Cardiac muscle cell (in vitro differentiated cells and primary cell): ENCODE data around the gene XRN2. TPM values are rescaled to one million over a fixed set of nuclear protein-coding genes. Genes with fewer than 3 reads are reported as not detected.

Experiments
- DNase-seq, 2 donors: peaks; one replicate each; pipeline versions ENCODE4 v3.0.0 to v3.0.0-alpha.2; 2010 to 2017; ENCODE audit warnings: low read depth in 1 of 2, low spot score in 1 of 2
- H3K27ac ChIP-seq: fragments of 200-600 bp; sonication (generic); 2 replicates; pipeline ENCODE4 v1.5.1; 2016
- H3K27me3 ChIP-seq: fragments of 200-600 bp; sonication (generic); 2 replicates; pipeline ENCODE4 v1.6.0; 2016; ENCODE audit warnings: control low read depth
- H3K36me3 ChIP-seq: fragments of 200-600 bp; sonication (generic); 2 replicates; pipeline ENCODE4 v1.5.1; 2016; ENCODE audit warnings: control low read depth
- H3K4me1 ChIP-seq: fragments of 200-600 bp; sonication (generic); 2 replicates; pipeline ENCODE4 v1.8.1; 2017; ENCODE audit warnings: low read depth, mild to moderate bottlenecking, mixed run types
- H3K4me3 ChIP-seq: fragments of 200-600 bp; sonication (generic); 2 replicates; pipeline ENCODE4 v1.5.1; 2016; ENCODE audit warnings: mild to moderate bottlenecking
- H3K9me3 ChIP-seq: fragments of 200-600 bp; sonication (generic); 2 replicates; pipeline ENCODE4 v1.5.1; 2017; ENCODE audit warnings: low read depth, mild to moderate bottlenecking, control low read depth
- CTCF ChIP-seq: IDR thresholded peaks from 2 replicates; pipeline ENCODE4 v1.5.1; 2012; ENCODE audit warnings: low read depth, mild to moderate bottlenecking, low read length
- polyA plus RNA-seq: library from polyadenylated mRNA; unstranded; fragments of >200 nt; fragmentation: Nextera tagmentation; extraction: Ambion mirVana; gene quantifications from 2 replicates; pipeline ENCODE4 v1.2.1, GENCODE V29; 2016
- total RNA-seq: library from RNA; depleted of rRNA; stranded (reverse); fragments of >200 nt; gene quantifications from 2 replicates; pipeline ENCODE4 v1.2.3, GENCODE V29; 2016

XRN2 gene
- total and polyA plus RNA-seq, 2 experiments from 2014 or later = 54.5 to 59.8 TPM

- no peaks in the 10 kb centered on the region for H3K27me3 ChIP-seq
- H3K4me1 ChIP-seq = peaks cover 3% of the 10 kb centered on the region
- peaks cover 36% of the 10 kb centered on the region for H3K36me3 ChIP-seq
- peak in 1 of 2 donors; percentile 60 for DNase-seq
- no peak overlapping the region for H3K27ac ChIP-seq
- no peaks in the 10 kb centered on the region for H3K9me3 ChIP-seq
- no peak overlapping the region for H3K4me3 ChIP-seq
- no peak for TF ChIP-seq CTCF
Measured at GRCh38 chr20:21339499-21339898, 36.4 kb downstream of the XRN2 start.

GRCh38 chr20:21340991-21341697 lies 38.0 kb downstream of the XRN2 start:
- H3K4me1 ChIP-seq = peaks cover 3% of the 10 kb centered on the region
- H3K27ac ChIP-seq = no peak overlapping the region
- H3K36me3 ChIP-seq = peaks cover 37% of the 10 kb centered on the region
- no peaks in the 10 kb centered on the region for H3K27me3 ChIP-seq
- TF ChIP-seq CTCF = no peak
- no peak for DNase-seq
- H3K9me3 ChIP-seq = no peaks in the 10 kb centered on the region
- no peak overlapping the region for H3K4me3 ChIP-seq

- H3K36me3 ChIP-seq = peaks cover 41% of the 10 kb centered on the region
- peaks cover 3% of the 10 kb centered on the region for H3K4me1 ChIP-seq
- no peak for TF ChIP-seq CTCF
- no peak overlapping the region for H3K4me3 ChIP-seq
- no peak for DNase-seq
- H3K27me3 ChIP-seq = no peaks in the 10 kb centered on the region
- no peaks in the 10 kb centered on the region for H3K9me3 ChIP-seq
- no peak overlapping the region for H3K27ac ChIP-seq
Measured at GRCh38 chr20:21342656-21343345, 39.7 kb downstream of the XRN2 start.

GRCh38 chr20:21344206-21344900 lies 41.2 kb downstream of the XRN2 start:
- H3K4me1 ChIP-seq = peaks cover 3% of the 10 kb centered on the region
- peaks cover 40% of the 10 kb centered on the region for H3K36me3 ChIP-seq
- no peak overlapping the region for H3K27ac ChIP-seq
- no peak for TF ChIP-seq CTCF
- H3K4me3 ChIP-seq = no peak overlapping the region
- H3K9me3 ChIP-seq = no peaks in the 10 kb centered on the region
- no peaks in the 10 kb centered on the region for H3K27me3 ChIP-seq
- no peak for DNase-seq

GRCh38 chr20:21344961-21345360 lies 41.8 kb downstream of the XRN2 start:
- no peak for DNase-seq
- Histone ChIP-seq H3K27ac (no peak overlapping the region), H3K4me3 (no peak overlapping the region), H3K27me3 (no peaks in the 10 kb centered on the region), H3K4me1 (peaks cover 3% of the 10 kb centered on the region), H3K9me3 (no peaks in the 10 kb centered on the region), H3K36me3 (peaks cover 43% of the 10 kb centered on the region)
- no peak for TF ChIP-seq CTCF
